Smooth muscle cell (in vitro differentiated cells): ENCODE data around the gene ARL11. TPM values are rescaled to one million over a fixed set of nuclear protein-coding genes. Genes with fewer than 3 reads are reported as not detected.
"Not testable (repeated sequence)": the region's sequence is repeated elsewhere in the genome, so short reads cannot be mapped to it uniquely, and the experiment has no call there.

Source experiments
- DNase-seq: peaks from one replicate; lab custom pipeline; 2025; ENCODE audit not compliant: unreplicated experiment; lab: John Stamatoyannopoulos, UW
- H2AFZ ChIP-seq: fragments of 200-600 bp; sonication (generic); 2 replicates; pipeline ENCODE4 v1.6.0; 2016; ENCODE audit warnings: antibody characterized with exemption, low read depth, mild to moderate bottlenecking
- H3F3A ChIP-seq: fragments of 200-600 bp; sonication (generic); 2 replicates; pipeline ENCODE4 v1.6.0; 2017; ENCODE audit warnings: antibody characterized with exemption, low read depth
- H3K27ac ChIP-seq: fragments of 200-600 bp; sonication (generic); 2 replicates; pipeline ENCODE4 v1.5.1; 2016; ENCODE audit warnings: low read depth, mild to moderate bottlenecking
- H3K27me3 ChIP-seq: fragments of 200-600 bp; sonication (generic); 2 replicates; pipeline ENCODE4 v1.6.1; 2016; ENCODE audit warnings: low read depth, mild to moderate bottlenecking
- H3K36me3 ChIP-seq: fragments of 200-600 bp; sonication (generic); 2 replicates; pipeline ENCODE4 v1.5.1; 2016; ENCODE audit warnings: low read depth
- H3K4me1 ChIP-seq: fragments of 200-600 bp; sonication (generic); 2 replicates; pipeline ENCODE4 v1.5.1; 2016; ENCODE audit warnings: low read depth
- H3K4me2 ChIP-seq: fragments of 200-600 bp; sonication (generic); 2 replicates; pipeline ENCODE4 v1.6.0; 2016; ENCODE audit warnings: mild to moderate bottlenecking
- H3K4me3 ChIP-seq: fragments of 200-600 bp; sonication (generic); 2 replicates; pipeline ENCODE4 v1.5.1; 2016; ENCODE audit warnings: mild to moderate bottlenecking
- H3K79me2 ChIP-seq: fragments of 200-600 bp; sonication (generic); 2 replicates; pipeline ENCODE4 v1.6.0; 2016; ENCODE audit warnings: low read depth, mild to moderate bottlenecking
- H3K9ac ChIP-seq: fragments of 200-600 bp; sonication (generic); 2 replicates; pipeline ENCODE4 v1.6.0; 2016; ENCODE audit warnings: low read depth
- H3K9me3 ChIP-seq: fragments of 200-600 bp; sonication (generic); replicated peaks from 2 replicates; pipeline ENCODE4 v1.5.1; 2016; ENCODE audit warnings: low read depth
- H4K20me1 ChIP-seq: fragments of 200-600 bp; sonication (generic); 2 replicates; pipeline ENCODE4 v1.6.0; 2016; ENCODE audit warnings: low read depth
- WGBS: methylation state at CpG from one replicate; pipeline ENCODE4 v1.1.7; 2016; ENCODE audit warnings: low lambda C conversion rate; 5-methylcytosine and 5-hydroxymethylcytosine counted together
- polyA plus RNA-seq: library from polyadenylated mRNA; unstranded; fragments of >200 nt; fragmentation: Nextera tagmentation; extraction: Ambion mirVana; gene quantifications from 2 replicates; pipeline ENCODE4 v1.2.1, GENCODE V29; 2016
- total RNA-seq: library from RNA; depleted of rRNA; stranded (reverse); fragments of >200 nt; gene quantifications from 2 replicates; pipeline ENCODE4 v1.2.3, GENCODE V29; 2014
- TF ChIP-seq, protein P1 (sequence below): fragments of 200-600 bp; sonication (generic); IDR thresholded peaks from 2 replicates; pipeline ENCODE4 v1.5.1; 2017; ENCODE audit warnings: borderline replicate concordance, mild to moderate bottlenecking, antibody characterized with exemption; ENCODE audit not compliant: insufficient read depth, poor library complexity, severe bottlenecking

The ARL11 gene
- total and polyA plus RNA-seq, 2 experiments from 2014 or later = not detected

- TF ChIP-seq, protein P1, sequence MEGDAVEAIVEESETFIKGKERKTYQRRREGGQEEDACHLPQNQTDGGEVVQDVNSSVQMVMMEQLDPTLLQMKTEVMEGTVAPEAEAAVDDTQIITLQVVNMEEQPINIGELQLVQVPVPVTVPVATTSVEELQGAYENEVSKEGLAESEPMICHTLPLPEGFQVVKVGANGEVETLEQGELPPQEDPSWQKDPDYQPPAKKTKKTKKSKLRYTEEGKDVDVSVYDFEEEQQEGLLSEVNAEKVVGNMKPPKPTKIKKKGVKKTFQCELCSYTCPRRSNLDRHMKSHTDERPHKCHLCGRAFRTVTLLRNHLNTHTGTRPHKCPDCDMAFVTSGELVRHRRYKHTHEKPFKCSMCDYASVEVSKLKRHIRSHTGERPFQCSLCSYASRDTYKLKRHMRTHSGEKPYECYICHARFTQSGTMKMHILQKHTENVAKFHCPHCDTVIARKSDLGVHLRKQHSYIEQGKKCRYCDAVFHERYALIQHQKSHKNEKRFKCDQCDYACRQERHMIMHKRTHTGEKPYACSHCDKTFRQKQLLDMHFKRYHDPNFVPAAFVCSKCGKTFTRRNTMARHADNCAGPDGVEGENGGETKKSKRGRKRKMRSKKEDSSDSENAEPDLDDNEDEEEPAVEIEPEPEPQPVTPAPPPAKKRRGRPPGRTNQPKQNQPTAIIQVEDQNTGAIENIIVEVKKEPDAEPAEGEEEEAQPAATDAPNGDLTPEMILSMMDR = no peak
- peaks cover 5% of the 10 kb centered on the region for H3K79me2 ChIP-seq
- H3K27me3 ChIP-seq = no peaks in the 10 kb centered on the region
- 31% methylated on average over 2 of the region's 2 CpGs for WGBS
- no peaks in the 10 kb centered on the region for H3K36me3 ChIP-seq
- H3F3A ChIP-seq = peaks cover 7% of the 10 kb centered on the region
- peak overlapping the region; percentile 86 for H3K27ac ChIP-seq
- H4K20me1 ChIP-seq = no peaks in the 10 kb centered on the region
- no peak for DNase-seq
- peaks cover 15% of the 10 kb centered on the region for H3K4me1 ChIP-seq
- no peaks in the 10 kb centered on the region for H3K9me3 ChIP-seq
- H2AFZ ChIP-seq = peak overlapping the region; percentile 84
- H3K4me2 ChIP-seq = no peak overlapping the region
- no peak overlapping the region for H3K4me3 ChIP-seq
- no peak overlapping the region for H3K9ac ChIP-seq
Observed at GRCh38 chr13:49587311-49587847, 40.9 kb upstream of the ARL11 start.

GRCh38 chr13:49590714-49591113 is 37.6 kb upstream of the ARL11 start:
- H3K4me3 ChIP-seq, H3K79me2 ChIP-seq, H3F3A ChIP-seq, H3K9me3 ChIP-seq, DNase-seq, H3K27ac ChIP-seq, H2AFZ ChIP-seq, H4K20me1 ChIP-seq, H3K36me3 ChIP-seq, H3K4me2 ChIP-seq, H3K4me1 ChIP-seq, H3K27me3 ChIP-seq, H3K9ac ChIP-seq: not testable (repeated sequence)
- WGBS = 88% methylated on average over 3 of the region's 3 CpGs

DNA sequence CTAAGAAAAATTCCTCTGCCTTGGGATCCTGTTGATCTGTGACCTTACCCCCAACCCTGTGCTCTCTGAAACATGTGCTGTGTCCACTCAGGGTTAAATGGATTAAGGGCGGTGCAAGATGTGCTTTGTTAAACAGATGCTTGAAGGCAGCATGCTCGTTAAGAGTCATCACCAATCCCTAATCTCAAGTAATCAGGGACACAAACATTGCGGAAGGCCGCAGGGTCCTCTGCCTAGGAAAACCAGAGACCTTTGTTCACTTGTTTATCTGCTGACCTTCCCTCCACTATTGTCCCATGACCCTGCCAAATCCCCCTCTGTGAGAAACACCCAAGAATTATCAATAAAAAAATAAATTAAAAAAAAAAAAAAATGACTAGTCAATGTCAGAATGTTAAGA is 34.4 kb upstream of the ARL11 start:
- not testable (repeated sequence) for H3K9me3 ChIP-seq, H2AFZ ChIP-seq, H3K9ac ChIP-seq, DNase-seq, H4K20me1 ChIP-seq, H3K27ac ChIP-seq, H3K4me1 ChIP-seq, H3K36me3 ChIP-seq, H3K27me3 ChIP-seq, H3K4me3 ChIP-seq, H3K79me2 ChIP-seq, H3F3A ChIP-seq, H3K4me2 ChIP-seq
- WGBS = 91% methylated on average over 2 of the region's 4 CpGs

- TF ChIP-seq, protein P1 = no peak
- H3K36me3 ChIP-seq = no peaks in the 10 kb centered on the region
- H3F3A ChIP-seq = no peaks in the 10 kb centered on the region
Observed at GRCh38 chr13:49594576-49594975, 33.7 kb upstream of the ARL11 start.

DNA sequence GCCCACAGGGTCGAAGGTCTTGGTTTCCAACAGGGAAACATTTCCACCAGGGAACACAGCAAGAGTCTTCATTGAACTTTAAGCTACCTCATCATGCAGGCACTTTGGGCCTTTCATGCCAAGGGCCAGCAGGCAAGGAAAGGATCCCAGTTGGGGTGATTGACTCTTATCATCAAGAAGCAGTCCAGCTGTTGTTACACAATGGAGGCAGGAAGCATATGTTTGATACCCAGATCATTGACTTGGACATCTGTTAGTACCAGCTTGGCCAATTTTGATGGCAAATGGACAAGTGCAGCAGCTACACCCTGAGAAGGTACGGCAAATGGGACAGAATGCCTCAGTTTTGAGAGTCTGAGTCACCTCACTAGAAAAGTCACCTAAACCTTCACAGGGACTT is 32.1 kb upstream of the ARL11 start:
- Histone ChIP-seq H3K27ac (no peak overlapping the region), H3F3A (no peaks in the 10 kb centered on the region)
- WGBS = 85% methylated on average over 2 of the region's 2 CpGs

More at GRCh38 chr13:49594576-49594975, 33.7 kb upstream of the ARL11 start:
- Histone ChIP-seq H3K4me2 (no peak overlapping the region), H2AFZ (no peak overlapping the region), H3K79me2 (no peaks in the 10 kb centered on the region), H3K9ac (no peak overlapping the region), H3K27ac (no peak overlapping the region), H3K27me3 (no peaks in the 10 kb centered on the region), H3K4me3 (no peak overlapping the region), H4K20me1 (no peaks in the 10 kb centered on the region), H3K4me1 (no peaks in the 10 kb centered on the region), H3K9me3 (no peaks in the 10 kb centered on the region)
- DNase-seq = no peak

More for the DNA sequence above, 32.1 kb upstream of the ARL11 start:
- TF ChIP-seq, protein P1 = no peak
- H3K27me3 ChIP-seq = no peaks in the 10 kb centered on the region
- H3K4me1 ChIP-seq = no peaks in the 10 kb centered on the region
- no peak for DNase-seq
- no peak overlapping the region for H3K4me3 ChIP-seq
- no peak overlapping the region for H3K4me2 ChIP-seq
- H3K36me3 ChIP-seq = no peaks in the 10 kb centered on the region
- H2AFZ ChIP-seq = no peak overlapping the region
- H4K20me1 ChIP-seq = no peaks in the 10 kb centered on the region
- no peak overlapping the region for H3K9ac ChIP-seq
- H3K79me2 ChIP-seq = no peaks in the 10 kb centered on the region
- H3K9me3 ChIP-seq = no peaks in the 10 kb centered on the region
